NK-92 (cell line): ENCODE results near the gene ZNF688.
"Not testable (repeated sequence)": the region's sequence is repeated elsewhere in the genome, so short reads cannot be mapped to it uniquely, and the experiment has no call there.

Experiments
- DNase-seq: peaks from one replicate; lab custom pipeline; 2025; ENCODE audit not compliant: unreplicated experiment; lab: John Stamatoyannopoulos, UW

The ZNF688 gene

DNA sequence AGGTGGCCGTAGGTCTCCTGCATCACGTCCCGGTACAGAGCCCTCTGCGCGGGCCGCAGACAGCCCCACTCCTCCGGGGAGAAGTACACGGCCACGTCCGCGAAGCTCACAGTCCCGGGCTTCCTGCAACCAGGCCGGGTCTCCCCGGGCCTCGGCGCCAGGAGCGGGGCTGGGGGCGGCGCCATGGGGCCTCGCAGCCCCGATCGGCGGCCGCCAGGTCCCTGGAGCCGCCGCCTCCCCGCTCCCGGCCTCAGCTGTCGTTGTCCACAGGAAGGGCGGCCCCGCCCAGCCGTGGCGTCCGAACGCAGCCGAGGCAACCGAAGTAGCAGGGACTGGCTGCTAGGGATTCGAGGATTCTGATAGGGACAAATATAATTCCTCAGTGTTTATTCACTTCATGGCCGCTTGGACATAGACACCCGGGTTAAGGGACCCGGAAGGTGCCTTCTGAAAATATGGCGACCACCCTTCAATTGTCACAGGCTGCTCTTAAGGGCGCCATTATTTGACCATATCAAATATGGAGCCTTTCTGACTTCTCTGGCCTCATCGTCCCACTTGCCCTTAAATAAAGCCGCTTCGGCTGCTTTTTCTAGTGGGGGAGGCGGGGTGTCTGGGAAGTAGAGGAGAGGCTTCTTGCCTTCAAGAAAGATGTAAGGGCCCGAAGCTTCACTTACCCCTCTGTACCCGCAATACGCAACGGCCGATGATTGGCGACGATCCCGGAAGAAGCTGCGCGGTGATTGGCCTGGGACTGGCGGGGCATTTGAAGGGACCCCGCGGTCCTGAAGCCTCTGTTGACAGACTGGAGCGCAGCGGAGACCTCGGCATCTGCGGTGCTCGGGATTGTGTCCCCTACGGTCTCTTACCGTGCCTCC lies at the start of gene ZNF688:
TSS of gene ZNF688 (minus strand) at position 270 of the 878 bp plus-strand sequence. CDS start at position 185, 85 bp downstream.
- peak; percentile 79 for DNase-seq

DNA sequence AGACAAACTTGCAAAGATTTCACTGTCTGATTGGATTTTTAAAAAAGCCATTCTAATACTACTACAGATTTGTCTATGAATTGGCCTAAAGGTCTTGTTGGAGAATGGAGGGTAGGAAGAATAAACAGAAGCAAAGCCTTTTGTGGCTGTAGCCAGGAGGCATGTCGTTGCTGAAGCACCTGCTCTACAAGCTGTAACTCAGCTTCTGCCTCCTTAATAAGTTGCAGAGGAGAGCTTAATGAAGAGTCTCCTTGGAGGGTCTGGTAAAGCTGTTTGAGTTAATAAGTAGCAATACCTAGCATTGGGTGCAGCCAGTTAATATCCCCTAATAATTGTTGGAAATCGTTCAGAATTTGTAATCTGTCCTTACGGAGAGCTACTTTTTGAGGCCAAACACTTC lies 48.7 kb upstream of the ZNF688 start:
- DNase-seq, result no peak

DNA sequence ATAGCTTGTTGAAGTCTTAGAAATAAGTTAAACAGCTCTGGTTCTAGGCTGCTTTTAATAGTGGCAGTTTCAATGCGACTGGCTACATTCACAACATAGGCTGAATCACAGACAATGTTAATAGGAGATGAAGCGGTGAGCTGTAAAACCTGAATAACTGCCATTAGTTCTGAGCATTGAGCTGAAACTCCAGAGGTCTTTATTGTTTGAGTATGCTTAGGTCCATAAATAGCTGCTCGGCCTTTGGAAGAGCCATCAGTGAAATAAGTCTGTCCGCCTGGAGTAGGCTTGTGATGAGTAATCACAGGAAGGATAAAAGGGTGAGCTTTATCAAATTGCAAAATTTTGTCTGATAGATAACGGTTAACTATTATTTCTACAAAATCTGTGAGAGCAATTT lies 48.1 kb upstream of the ZNF688 start:
- DNase-seq, result no peak

DNA sequence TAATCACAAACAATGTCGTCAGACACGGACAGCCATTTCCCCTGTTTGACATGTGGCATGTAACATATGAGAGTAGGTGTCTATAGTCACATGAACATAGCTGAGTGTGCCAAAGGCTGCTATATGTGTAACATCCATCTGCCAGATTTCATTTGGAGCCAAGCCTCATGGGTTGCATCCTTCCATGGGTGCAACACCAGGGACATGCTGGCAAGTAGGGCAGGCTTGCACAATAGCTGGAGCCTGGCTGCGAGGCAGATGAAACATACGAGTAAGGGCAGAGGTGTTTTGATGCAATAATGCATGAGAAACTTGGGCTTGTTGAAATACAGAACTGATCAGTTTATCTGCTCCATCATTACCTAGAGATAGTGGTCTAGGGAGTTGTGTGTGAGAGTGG lies 47.7 kb upstream of the ZNF688 start:
- no peak for DNase-seq

DNA sequence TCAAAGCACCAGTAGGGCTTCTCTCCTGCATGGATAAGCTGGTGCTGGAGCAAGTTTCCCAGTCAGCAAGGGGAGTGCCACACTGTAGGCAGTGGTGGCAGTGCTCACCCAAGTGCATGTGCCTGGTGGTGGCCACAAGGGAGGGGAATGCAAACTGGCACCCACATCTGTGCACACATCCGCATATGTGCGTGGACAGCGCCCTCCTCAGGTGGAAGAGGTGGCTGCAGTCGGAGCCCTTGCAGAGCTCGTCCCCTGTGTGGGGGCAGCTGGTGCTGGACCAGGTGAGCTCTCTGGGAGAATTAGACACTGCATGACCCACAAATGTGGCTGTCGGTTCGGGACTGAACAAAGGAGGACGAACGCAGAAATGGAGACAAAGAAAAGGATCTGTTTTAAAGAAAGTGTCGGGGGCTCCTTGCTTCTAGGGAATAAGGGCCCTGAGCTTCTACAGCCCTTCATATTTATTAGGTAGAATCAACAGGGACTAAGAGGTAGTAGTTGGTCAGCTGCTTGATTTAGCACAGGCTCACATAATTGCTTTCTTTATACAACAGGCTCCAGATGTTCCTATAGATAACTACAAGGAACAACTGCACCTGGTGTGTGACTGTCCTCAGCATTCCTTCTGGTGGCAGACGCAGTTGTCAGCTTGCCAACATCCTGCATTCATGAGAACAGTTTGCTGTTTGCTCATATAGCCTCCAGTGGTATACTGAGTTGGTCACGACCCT lies 44.0 kb upstream of the ZNF688 start:
- no peak for DNase-seq

DNA sequence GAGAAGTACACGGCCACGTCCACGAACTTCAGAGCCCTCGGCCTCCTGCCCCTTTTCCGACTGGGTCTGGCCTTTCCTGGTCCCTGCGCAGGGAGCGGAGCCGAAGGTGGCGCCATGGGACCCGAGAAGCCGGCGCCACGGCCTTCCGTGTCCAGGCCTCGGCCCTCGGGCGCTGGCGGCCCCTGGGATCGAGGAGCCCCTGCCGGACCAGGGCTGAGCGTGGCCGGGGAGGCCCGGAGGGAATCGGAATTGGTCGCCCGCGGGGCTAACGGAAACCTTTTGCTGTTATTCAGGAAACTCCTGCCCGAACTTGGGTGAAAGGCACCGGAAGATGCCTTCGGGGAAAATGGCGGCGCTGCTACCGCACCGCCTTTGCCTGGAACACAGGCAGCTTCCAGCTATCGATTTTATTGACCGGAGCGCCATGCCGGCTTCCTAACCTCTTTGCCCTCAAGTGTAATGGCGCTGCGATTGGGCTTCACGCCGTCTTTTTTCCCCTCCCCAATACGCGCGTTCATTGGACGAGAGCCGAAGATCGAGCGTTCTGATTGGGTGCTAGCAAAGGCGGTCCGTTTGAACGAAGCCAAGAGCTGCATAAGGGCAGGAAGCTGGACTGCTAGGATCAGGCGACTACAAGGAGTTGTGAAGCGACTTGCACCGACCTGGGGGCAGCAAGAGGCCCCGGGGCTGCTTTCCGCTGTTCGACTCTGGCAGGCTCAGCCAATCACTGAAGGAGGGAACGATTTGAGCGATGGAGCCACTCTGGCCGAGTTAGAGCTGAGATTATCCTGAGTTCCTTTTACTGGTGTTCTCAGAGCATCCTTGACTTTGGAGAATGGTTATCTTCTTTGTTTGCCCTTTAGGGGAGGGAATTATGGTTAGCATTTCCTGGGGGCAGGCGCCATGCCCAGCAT lies 38.7 kb upstream of the ZNF688 start, which contains the start of gene ZNF689:
TSS of gene ZNF689 (minus strand) at position 464 of the 914 bp plus-strand sequence. CDS start at position 116, 348 bp downstream.
- peak; percentile 48 for DNase-seq

DNA sequence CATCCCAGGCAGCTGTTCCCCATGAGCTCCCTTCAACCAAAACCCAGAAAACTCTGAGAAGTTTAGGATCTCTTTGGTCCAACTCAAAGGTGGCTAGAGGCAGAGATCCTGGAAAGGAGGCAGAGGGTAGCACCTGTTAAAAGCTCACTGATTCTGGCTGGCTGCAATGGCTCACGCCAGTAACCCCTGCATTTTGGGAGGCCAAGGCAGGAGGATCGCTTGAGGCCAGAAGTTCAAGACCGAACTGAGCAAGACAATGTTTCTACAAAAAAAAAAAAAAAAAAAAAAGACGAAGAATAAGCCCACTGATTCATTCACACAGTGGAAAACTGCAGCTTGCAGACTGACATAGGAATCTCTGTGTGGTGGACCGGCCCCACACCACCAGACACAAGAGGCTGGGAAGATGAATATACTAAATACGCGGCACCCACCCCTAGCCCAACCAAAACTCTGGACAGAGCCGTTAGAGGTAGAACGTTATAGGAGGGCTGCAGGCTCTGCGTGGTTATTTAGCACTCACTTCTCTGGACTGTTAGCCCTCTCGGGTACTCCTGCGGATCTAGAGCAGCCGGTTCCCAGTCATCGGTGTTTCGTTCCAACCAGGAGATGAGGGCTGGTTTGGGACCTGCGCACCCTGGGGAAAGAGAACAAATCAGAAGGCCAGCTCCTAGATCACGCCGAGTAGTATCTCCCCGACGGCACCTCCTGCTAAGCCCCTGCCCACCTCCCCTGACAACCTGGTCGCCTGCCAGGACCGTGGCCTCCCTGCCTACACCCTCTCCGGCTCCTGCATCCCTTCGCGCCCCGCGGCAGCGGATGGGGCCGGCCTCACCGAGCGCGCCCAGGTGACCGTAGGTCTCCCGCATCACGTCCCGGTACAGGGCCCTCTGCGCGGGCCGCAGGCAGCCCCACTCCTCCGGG lies 37.8 kb upstream of the ZNF688 start:
- DNase-seq, result no peak

DNA sequence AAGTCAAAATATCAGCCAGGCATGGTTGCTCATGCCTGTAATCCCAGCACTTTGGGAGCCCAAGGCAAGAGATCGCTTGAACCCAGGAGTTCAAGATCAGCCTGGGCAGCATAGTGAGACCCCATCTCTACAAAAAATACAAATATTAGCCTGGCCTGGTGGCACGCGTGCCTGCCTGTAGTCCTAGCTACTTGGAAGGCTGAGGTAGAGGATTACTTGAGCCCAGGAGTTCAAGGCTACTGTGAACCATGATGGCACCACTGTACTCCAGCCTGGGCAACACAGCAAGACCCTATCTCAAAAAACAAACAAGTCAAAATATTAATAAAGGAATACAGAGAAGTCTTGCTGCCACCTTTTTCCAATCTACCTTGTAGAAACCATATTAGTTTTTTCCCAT lies 34.5 kb upstream of the ZNF688 start:
- no peak for DNase-seq

DNA sequence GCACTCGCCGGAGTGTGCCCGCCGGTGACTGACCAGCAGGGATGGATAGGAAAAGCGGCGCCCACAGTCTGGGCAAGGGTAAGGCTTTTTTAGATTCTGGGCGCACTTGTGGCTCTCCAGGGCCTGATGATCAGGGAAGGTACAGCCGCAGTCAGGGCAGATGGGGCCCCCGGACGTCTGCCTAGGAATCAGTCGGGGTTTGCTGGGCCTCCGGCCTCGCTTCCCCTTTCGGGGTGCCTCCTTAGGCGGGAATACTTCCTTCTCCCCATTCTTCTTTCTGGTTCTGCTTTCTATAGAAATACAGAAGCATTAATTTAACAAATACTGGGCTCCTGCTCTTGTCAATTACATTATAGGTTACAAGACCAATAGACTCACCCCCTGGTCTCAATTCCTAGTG lies 33.6 kb upstream of the ZNF688 start:
- DNase-seq, result no peak

DNA sequence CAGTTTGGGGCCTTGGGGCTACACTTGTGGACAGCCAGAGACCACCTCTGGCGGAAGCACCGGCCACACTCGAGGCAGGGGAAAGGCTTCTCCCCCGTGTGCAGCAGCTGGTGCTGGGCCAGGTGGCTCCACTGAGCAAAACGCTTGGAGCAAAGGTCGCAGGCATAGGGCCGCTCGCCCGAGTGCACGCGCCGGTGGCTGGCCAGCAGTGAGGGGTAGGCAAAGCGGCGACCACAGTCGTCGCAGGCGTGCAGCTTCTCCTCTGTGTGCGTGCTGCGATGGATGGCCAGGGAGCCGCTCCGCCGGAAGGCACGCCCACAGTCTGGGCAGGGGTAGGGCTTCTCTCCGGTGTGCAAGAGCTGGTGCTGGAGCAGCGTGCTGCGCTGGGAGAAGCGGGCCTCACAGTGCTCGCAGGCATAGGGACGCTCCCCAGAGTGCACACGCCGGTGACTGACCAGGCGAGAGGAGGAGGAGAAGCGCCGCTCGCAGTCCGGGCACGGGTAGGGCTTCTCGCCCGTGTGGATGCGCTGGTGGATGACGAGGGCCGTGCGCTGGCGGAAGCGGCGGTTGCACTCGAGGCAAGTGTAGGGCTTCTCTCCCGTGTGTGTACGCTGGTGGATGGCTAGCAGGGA lies 32.9 kb upstream of the ZNF688 start:
- DNase-seq, result no peak

DNA sequence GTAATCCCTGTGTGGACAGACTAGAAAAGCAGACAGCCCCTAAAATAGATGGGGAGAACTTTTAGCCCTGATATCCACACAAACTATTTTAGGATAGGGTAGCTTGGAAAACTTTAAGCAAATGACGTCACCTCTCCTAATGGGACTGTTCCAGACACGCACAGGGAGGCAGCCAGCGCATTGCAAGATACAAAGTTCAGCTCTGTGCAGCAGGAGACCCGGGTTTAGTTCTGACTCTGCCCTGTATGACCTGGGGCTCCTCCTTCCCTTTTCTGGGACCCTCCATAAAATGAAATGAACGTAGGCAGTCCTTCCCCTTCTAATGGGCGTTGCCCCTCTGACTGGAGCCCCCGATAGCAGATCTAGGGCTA lies 32.4 kb upstream of the ZNF688 start:
- no peak for DNase-seq

DNA sequence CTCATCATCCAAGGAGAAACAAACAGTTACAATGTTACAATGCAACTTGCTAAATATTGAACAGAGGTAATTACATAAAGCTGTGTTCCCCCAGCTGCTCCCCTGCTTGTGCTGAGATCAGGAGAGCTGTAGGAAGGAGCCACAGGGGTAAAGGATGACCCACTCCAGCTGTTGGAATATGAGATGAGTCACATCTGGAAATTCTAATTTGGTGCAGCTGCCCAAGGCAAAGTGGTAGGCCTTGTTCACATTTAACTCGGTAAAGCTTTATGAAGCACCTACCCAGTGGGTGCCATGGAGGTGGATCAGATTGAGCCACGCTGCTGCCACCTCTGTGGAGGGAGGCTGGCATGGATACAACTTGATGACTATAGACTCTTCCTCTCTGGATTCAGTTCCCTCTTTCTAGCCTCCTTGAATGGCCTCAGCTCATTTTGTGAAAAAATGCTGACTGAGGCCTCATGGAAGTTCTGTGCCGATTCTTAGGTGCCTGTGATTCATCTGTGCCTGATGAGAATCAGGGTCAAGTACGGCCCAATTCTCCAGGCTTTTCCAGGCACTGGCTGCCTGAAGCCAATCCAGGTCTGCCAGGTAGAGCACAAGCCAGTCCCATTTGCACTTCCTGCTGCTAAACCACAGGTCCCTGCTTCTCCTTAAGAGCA lies 31.2 kb upstream of the ZNF688 start:
- no peak for DNase-seq

DNA sequence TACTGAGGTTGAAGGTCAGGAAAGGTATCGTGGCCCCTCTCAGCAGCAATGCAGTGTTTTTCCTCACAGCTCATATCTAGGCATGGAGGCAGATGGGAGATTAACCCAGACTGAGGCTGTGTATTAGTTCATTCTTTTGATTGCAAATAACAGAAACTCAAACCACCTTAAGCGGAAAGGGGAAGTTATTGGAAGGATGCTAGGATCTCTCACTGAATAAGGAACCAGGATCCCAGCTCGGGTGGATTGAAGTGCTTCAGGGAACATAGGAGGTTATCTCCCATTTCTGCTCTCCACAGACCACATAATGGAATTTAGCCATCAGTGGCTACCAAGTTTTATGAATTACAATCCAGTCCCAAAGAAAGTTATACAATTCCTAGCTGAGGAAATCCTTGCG lies 30.5 kb upstream of the ZNF688 start:
- DNase-seq, result no peak

DNA sequence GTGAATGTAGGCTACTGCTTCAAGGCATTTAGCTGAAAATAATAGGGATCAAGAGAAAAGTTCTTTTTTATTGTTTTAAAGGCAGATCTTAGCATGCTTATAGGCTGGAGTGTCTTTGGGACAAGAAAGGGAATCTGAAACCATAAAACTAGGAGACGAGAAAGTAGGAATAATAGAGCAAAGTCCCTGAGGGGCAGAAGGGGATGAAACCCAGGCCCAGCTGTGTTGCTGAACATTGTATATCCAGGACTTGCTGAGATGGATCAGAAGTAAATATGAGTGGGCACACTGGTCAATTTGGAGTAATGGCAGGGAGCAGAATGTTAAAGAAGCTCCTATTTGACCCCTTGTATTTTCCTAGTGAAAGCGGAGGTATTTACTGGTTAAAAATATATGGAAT lies 29.4 kb upstream of the ZNF688 start:
- DNase-seq, result no peak

DNA sequence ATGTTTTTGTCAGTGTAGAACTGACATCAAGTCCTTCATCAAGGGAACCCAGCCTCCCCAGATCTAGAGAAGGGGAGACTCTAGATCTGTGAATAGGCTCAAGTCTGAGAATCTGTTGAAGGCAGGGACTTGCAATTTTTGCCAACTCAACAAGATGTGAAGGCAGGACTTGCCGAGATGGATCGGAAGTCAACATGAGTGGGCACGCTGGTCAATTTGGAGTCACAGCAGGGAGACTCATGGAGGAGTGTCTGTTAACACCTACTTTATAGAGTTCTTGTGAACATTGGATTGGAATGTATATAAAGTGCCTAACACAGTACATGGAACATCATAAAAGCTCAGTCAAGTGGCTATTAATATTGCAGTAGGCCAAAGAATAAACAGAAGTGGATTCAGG lies 28.7 kb upstream of the ZNF688 start:
- DNase-seq, result no peak

DNA sequence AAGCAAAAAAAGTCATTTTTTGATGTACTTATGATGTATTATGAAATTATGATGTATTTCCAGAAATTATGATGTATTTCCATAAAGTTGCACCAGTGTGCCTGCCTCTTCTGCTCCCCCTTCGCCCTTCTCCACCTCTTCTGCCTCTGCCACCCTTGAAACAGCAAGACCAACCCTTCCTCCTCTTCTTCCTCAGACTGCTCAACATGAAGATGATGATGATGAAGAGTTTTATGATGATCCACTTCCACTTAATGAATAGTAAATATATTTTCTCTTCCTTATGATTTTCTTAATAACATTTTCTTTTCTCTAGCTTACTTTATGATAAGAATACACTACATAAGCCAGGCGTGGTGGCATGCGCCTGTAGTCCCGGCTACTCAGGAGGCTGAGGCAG lies 21.4 kb upstream of the ZNF688 start:
- no peak for DNase-seq

DNA sequence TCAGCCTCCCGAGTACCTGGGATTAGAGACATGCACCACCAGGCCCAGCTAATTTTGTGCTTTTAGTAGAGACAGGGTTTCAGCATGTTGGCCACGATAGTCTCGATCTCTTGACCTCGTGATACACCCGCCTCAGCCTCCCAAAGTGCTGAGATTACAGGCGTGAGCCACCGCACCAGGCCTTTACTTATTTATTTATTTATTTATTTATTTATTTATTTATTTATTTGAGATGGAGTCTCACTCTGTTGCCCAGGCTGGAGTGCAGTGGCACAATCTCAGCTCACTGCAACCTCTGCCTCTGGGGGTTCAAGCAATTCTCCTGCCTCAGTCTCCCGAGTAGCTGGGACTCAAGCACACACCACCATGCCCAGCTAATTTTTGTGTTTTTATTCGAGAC lies 19.4 kb upstream of the ZNF688 start:
- not testable (repeated sequence) for DNase-seq

DNA sequence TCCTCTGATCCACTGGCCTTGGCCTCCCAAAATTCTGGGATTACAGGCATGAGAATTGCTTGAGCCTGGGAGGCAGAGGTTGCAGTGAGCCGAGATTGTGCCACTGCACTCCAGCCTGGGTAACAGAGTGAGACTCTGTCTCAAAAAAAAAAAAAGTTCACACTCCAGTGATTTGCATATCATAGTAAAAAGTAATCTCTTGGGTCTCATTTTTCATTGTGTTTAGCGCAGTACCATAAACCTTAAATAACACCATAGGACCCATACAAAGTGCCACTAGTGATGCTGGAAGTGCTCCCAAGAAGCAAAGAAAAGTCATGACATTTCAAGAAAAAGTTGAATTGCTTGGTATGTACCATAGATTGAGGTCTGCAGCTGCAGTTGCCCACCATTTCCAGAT lies 18.1 kb upstream of the ZNF688 start:
- DNase-seq, result not testable (repeated sequence)

DNA sequence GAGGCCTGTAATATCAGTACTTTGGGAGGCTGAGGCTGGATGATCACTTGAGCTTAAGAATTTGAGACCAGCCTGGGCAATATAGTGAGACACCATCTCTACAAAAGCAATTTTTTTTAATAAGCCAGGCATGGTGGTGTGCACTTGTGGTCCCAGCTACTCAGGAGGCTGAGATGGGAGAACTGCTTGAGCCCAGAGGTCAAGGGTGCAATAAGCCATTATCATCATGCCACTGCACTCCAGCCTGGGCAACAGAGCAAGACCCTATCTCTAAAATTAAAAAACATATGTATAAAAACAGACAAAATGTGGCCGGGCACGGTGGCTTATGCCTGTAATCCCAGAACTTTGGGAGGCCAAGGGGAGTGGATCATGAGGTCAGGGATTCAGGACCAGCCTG lies 17.1 kb upstream of the ZNF688 start:
- DNase-seq, result no peak
